ENCODE data around the gene ZBTB24.

GRCh38 chr6:109513571-109514071 lies 30.6 kb upstream of the ZBTB24 start:
- TF ChIP-seq CTCF (IDR thresholded peaks at IDR 0.05; ENCODE audit: low read depth, low read length, missing input control) (no peak), REST (IDR thresholded peaks at IDR 0.05) (no peak), ATF3 (IDR thresholded peaks at IDR 0.05) (no peak), SP1 (IDR thresholded peaks at IDR 0.05) (no peak), MAX (IDR thresholded peaks at IDR 0.05) (no peak), EGR1 (IDR thresholded peaks at IDR 0.05; ENCODE audit: low read depth in 2 of 2) (no peak), RAD21 (IDR thresholded peaks at IDR 0.05) (no peak), GABPA (IDR thresholded peaks at IDR 0.05 in 1 of 2, conservative IDR thresholded peaks at IDR 0.05 in 1 of 2) (no peak), TAF1 (conservative IDR thresholded peaks at IDR 0.05) (no peak)
